PC-9 (cell line): ENCODE results near the gene C5orf46.

ENCODE experiments used
- CTCF ChIP-seq: fragments of 200-600 bp; sonication (generic); conservative IDR thresholded peaks from 2 replicates; pipeline ENCODE4 v1.6.1; 2017; ENCODE audit warnings: mixed run types, antibody characterized with exemption, mild to moderate bottlenecking, moderate library complexity
- EZH2 ChIP-seq: fragments of 200-600 bp; sonication (generic); IDR thresholded peaks from 2 replicates; pipeline ENCODE4 v1.8.0; 2017; ENCODE audit warnings: antibody characterized with exemption, low read depth

- no peak for TF ChIP-seq CTCF
- no peak for TF ChIP-seq EZH2
Measured at GRCh38 chr5:147895864-147896263, 10.5 kb downstream of the C5orf46 start.
